GM12873 (cell line): ENCODE data around the gene CENPP.

Experiments used
- CTCF ChIP-seq: IDR thresholded peaks from 2 replicates; pipeline ENCODE4 v1.5.1; 2012; ENCODE audit warnings: low read depth, mild to moderate bottlenecking, moderate library complexity, low read length, control low read depth; ENCODE audit not compliant: insufficient read depth; ENCODE audit errors: missing control alignments

The CENPP gene

GRCh38 chr9:92501671-92502393, 176.1 kb downstream of the CENPP start:
- peak; percentile 75 for TF ChIP-seq CTCF

- no peak for TF ChIP-seq CTCF
Measured at GRCh38 chr9:92503156-92503555, 177.4 kb downstream of the CENPP start.

DNA sequence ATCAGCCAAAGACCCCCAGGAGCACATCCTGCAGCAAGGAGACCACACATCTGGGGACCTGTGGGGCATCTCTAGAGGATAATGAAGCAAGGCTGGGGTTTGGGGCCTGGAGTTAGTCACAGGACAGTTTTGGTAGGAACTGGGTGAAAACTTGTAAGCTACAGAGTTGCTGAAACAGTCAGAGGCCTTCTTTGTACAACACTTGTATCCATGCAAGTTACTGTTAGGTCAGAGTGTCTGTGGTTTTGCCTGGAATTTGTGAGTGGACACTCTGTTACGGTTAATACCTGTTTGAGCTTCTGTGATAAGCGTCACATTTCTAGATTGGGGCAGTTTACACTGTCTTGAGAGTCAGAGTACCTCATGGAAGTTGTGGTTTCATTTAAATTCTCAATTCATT, 179.1 kb downstream of the CENPP start:
- TF ChIP-seq CTCF: no peak

DNA sequence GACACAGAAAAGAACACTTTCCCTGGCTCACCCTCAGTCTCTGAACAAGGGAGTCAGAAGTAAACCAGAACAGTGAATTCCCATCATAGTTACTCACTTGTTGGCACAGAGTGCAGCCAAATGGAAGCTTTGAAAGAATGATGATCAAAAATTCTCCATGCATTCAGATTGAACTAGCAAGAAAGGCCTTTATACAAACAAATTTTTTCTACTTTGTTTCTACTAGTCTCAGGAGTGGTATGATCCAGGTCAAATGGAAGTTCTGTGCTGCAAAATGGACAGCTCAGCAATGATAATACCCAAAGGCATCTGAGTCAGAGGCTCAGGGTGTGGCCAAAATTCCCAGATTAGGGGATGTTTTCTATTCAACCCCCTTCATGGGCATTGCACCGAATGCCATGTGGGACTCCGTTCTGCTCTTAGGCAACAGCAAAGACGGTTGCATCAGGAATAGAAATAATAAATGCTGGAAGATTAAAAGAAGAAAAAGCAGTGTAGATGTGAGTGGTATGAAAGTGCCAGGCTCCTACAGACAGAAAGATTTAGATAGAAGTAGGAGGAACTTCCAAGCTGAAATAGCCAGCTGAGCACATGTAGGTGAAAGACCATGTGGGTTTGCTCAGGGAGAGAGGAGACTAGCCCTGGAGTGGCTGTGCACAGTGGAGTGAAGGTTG, 180.6 kb downstream of the CENPP start:
- TF ChIP-seq CTCF: no peak

DNA sequence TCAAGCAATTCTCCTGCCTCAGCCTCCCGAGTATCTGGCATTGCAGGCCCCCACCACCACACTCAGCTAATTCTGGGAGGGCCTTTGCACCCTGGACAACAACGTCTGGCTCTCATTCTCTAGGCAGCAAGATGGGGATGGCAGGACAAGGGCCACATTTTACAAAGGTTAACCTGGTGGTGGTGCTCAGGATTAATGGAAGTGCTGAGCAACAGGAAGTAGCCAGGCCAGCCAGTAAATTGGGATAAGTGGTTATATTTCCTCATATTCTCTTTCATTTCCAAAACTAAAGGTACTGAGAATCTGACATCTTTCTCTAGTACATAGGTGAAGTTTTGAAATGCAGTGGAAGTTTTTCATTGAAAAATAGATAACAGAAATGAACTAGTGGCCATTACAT, 181.3 kb downstream of the CENPP start:
- TF ChIP-seq CTCF: no peak

- no peak for TF ChIP-seq CTCF
Measured at GRCh38 chr9:92507496-92507895, 181.7 kb downstream of the CENPP start.

GRCh38 chr9:92508018-92508820, 182.5 kb downstream of the CENPP start:
- no peak for TF ChIP-seq CTCF
